ENCODE data around the gene NKAIN4.

DNA sequence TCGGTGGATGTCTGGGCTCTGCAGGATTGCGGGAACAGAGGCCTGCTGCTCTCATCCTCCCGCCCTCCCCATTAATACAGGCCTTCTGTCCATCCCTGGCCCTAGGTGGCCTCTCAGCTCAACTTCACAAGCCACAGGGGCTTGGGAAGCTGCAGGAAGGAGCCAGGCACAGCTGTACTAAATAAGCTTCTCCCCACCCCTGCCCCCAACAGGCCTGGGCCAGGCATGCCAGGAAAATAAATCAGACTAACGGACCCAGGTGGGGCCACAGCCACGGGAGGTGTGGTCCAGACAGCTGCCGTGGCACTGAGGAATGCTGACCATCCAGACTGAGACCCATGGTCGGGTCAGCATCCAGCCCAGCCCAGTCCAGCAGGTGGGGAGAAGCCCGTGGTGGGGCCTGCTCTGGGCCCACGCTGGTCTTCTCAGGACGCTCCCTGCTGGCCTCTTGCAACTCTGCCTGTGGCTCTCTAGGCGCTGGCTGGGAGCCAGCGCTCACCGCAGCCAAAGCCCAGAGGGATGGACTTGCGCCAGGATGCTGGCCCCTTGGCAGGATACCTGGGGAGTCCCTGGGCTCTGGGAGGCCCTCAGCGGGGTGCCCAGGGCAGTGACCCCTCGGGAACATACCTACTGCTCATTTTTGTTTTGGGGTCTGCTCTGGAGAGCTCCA is 29.7 kb downstream of the NKAIN4 start:
- TF ChIP-seq EZH2phosphoT487 (IDR thresholded peaks at IDR 0.05; ENCODE audit: borderline replicate concordance, low read depth, low read length): no peak
- TF ChIP-seq, protein P1, sequence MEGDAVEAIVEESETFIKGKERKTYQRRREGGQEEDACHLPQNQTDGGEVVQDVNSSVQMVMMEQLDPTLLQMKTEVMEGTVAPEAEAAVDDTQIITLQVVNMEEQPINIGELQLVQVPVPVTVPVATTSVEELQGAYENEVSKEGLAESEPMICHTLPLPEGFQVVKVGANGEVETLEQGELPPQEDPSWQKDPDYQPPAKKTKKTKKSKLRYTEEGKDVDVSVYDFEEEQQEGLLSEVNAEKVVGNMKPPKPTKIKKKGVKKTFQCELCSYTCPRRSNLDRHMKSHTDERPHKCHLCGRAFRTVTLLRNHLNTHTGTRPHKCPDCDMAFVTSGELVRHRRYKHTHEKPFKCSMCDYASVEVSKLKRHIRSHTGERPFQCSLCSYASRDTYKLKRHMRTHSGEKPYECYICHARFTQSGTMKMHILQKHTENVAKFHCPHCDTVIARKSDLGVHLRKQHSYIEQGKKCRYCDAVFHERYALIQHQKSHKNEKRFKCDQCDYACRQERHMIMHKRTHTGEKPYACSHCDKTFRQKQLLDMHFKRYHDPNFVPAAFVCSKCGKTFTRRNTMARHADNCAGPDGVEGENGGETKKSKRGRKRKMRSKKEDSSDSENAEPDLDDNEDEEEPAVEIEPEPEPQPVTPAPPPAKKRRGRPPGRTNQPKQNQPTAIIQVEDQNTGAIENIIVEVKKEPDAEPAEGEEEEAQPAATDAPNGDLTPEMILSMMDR (conservative IDR thresholded peaks at IDR 0.05; ENCODE audit: low read length): no peak

Data from OCI-LY7 (cell line).